D721Med (cell line): ENCODE data around the gene MARCHF10.

Experiments used
- DNase-seq: peaks from one replicate; pipeline ENCODE4 v3.0.0; 2011; ENCODE audit warnings: low spot score; ENCODE audit not compliant: insufficient read length
- FAIRE-seq: peaks from 2 replicates; lab custom pipeline; 2011; peaks lifted over from hg19 to GRCh38; lab: Jason Lieb, UNC
- TF ChIP-seq, protein P1 (sequence below): IDR thresholded peaks from 2 replicates; pipeline ENCODE4 v1.5.1; 2012; ENCODE audit warnings: mild to moderate bottlenecking, control low read depth; ENCODE audit not compliant: insufficient read depth; ENCODE audit errors: missing control alignments

The MARCHF10 gene

GRCh38 chr17:62778990-62779681 is 29.0 kb downstream of the MARCHF10 start:
- TF ChIP-seq, protein P1, sequence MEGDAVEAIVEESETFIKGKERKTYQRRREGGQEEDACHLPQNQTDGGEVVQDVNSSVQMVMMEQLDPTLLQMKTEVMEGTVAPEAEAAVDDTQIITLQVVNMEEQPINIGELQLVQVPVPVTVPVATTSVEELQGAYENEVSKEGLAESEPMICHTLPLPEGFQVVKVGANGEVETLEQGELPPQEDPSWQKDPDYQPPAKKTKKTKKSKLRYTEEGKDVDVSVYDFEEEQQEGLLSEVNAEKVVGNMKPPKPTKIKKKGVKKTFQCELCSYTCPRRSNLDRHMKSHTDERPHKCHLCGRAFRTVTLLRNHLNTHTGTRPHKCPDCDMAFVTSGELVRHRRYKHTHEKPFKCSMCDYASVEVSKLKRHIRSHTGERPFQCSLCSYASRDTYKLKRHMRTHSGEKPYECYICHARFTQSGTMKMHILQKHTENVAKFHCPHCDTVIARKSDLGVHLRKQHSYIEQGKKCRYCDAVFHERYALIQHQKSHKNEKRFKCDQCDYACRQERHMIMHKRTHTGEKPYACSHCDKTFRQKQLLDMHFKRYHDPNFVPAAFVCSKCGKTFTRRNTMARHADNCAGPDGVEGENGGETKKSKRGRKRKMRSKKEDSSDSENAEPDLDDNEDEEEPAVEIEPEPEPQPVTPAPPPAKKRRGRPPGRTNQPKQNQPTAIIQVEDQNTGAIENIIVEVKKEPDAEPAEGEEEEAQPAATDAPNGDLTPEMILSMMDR, result no peak
- DNase-seq, result no peak
- no peak for FAIRE-seq

- TF ChIP-seq, protein P1, result no peak
- FAIRE-seq, result no peak
- no peak for DNase-seq
These were observed 32.2 kb downstream of the MARCHF10 start for GRCh38 chr17:62775876-62776275.

DNA sequence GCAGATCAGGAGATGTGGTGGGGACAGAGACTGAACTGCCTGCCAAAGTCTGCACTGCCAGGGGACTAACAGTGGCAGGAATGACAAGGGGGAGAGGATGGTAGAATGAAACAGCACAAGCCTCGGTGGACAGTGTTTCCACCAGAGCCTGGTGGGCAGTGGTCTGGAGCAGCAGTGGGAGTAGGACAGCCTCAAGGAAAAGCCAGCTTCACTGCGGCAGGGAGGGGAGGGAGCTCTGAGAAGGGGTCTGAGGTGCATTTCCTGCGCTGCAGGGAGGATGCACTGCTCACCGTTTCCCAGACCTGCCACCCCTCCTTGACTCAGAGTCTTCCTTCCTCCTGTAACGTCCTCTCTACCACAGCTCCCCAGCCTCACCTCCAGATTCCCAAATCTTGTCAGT is 33.8 kb downstream of the MARCHF10 start:
- no peak for FAIRE-seq
- no peak for DNase-seq
- TF ChIP-seq, protein P1, result no peak

DNA sequence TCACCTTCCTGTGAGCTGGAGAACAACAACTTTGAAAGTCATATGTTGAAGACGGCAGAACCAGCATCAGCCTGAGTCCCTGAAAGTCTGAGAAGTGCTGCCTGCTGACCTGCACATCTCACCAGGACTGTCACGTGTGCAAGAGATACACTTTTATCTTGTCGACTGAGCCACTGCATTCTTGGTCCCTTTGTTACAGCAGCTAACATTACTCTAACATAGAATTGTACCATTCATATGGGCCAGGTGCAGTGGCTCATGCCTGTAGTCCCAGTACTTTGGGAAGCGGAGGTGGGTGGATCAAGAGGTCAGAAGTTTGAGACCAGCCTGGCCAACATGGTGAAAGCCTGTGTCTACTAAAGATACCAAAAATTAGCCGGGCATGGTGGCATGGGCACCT is 40.1 kb downstream of the MARCHF10 start:
- TF ChIP-seq, protein P1, result no peak

GRCh38 chr17:62765351-62765750 is 42.8 kb downstream of the MARCHF10 start:
- TF ChIP-seq, protein P1, result no peak
- DNase-seq, result no peak
- no peak for FAIRE-seq

More for the DNA sequence above, 40.1 kb downstream of the MARCHF10 start:
- DNase-seq (no peak), FAIRE-seq (no peak)

DNA sequence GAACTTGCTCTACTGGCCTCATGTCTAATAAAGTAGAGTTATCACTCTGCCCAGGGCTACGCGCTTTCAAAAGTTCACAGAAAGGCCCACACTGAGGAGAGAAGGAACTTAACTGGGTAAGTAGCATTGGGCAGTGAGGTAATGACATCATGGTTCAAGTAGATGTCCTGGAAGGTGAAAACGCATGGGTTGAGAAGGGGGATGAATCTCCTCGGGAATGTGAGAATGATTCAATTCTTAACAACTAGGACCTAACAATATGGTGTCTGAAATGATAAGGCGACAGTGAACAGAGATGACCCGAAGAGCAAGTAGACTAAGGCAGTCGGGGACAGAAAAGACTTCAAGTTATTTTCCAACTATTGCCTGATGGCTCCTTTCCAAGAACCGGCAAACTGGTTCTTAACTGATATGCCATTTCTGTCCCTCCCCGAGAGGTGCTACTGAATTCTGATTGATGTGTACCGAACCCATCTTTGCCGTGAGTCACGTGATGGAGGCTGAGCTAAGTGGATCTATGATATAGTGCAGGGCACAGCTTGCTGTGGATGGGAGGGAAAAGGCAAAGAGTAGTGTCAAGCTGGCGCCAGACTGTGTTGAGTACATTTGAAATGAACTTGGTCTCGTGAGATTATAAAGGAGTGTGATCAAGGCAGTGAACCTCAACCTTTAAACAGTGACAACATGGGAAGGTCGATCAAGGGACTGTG is 44.1 kb downstream of the MARCHF10 start:
- FAIRE-seq (no peak), DNase-seq (no peak)

DNA sequence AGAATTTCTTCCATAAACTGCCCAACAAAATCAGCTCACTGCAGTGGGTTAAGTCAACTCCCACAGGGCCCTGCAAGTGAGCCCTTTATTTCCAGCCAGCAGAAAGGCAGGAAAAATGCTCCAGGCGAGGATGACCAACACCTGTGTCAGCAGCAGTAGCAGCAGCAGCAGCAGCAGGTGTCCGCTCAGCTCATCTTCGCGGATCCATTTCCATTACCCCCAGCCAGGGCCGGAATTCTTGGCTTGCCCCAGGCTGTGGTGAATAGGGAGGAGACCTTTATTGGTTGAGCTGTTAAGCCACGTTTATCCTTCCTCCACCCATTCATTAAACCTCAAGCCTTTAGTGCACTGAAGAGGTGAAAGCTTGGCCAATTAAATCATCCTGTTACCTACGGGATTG is 46.2 kb downstream of the MARCHF10 start:
- DNase-seq, result no peak
- TF ChIP-seq, protein P1, result no peak
- no peak for FAIRE-seq

More for the DNA sequence above, 44.1 kb downstream of the MARCHF10 start:
- TF ChIP-seq, protein P1, result no peak
